Liver (tissue), 9 donors: Measurements from ENCODE around the gene LMOD1. TPM values are rescaled to one million over a fixed set of nuclear protein-coding genes. Genes with fewer than 3 reads are reported as not detected.

Experiments
- DNase-seq: peaks from one replicate; pipeline ENCODE4 v3.0.0-alpha.2; 2017; ENCODE audit warnings: low spot score
- H3K27ac ChIP-seq, 2 donors: one replicate each; pipeline ENCODE4 v1.7.0; 2013; ENCODE audit warnings: inconsistent platforms in 2 of 2, low read length in 2 of 2, control low read depth in 1 of 2, low read depth in 1 of 2, mild to moderate bottlenecking in 1 of 2
- H3K27me3 ChIP-seq, 4 donors: one replicate each; pipeline versions ENCODE4 v1.6.1 to v1.7.0; 2013; ENCODE audit warnings: low read length in 3 of 4, inconsistent platforms in 1 of 4, mild to moderate bottlenecking in 1 of 4, moderate library complexity in 1 of 4; ENCODE audit not compliant: control insufficient read depth in 4 of 4, insufficient read depth in 4 of 4
- H3K36me3 ChIP-seq, 4 donors: one replicate each; pipeline versions ENCODE4 v1.6.1 to v1.7.0; 2013; ENCODE audit warnings: low read length in 3 of 4, mild to moderate bottlenecking in 3 of 4, low read depth in 1 of 4, moderate library complexity in 1 of 4; ENCODE audit not compliant: control insufficient read depth in 4 of 4, insufficient read depth in 3 of 4
- H3K4me1 ChIP-seq, 4 donors: one replicate each; pipeline versions ENCODE4 v1.6.1 to v1.7.0; 2013; ENCODE audit warnings: low read length in 3 of 4, mild to moderate bottlenecking in 3 of 4, moderate library complexity in 1 of 4; ENCODE audit not compliant: control insufficient read depth in 4 of 4, insufficient read depth in 4 of 4
- H3K4me3 ChIP-seq, 3 donors: one replicate each; pipeline versions ENCODE4 v1.6.1 to v1.7.0; 2013; ENCODE audit warnings: low read length in 3 of 3, control low read depth in 1 of 3, low read depth in 1 of 3, mild to moderate bottlenecking in 1 of 3
- H3K9ac ChIP-seq, 2 donors: one replicate each; pipeline ENCODE4 v1.7.0; 2013; ENCODE audit warnings: low read length in 2 of 2, mild to moderate bottlenecking in 2 of 2, moderate library complexity in 2 of 2, control low read depth in 1 of 2, low read depth in 1 of 2
- H3K9me3 ChIP-seq, 4 donors: one replicate each; pipeline versions ENCODE4 v1.6.1 to v1.7.0; 2013; ENCODE audit warnings: low read length in 3 of 4; ENCODE audit not compliant: control insufficient read depth in 4 of 4
- EGR1 ChIP-seq, 2 donors: IDR thresholded peaks; 2 replicates each; pipeline ENCODE4 v1.6.1; 2016 to 2018; ENCODE audit warnings: antibody characterized with exemption in 2 of 2, low read depth in 2 of 2
- FOXA1 ChIP-seq: IDR thresholded peaks from 2 replicates; pipeline ENCODE4 v1.6.1; 2016; ENCODE audit warnings: antibody characterized with exemption
- FOXA2 ChIP-seq: IDR thresholded peaks from 2 replicates; pipeline ENCODE4 v1.6.1; 2016; ENCODE audit warnings: antibody characterized with exemption
- GABPA ChIP-seq, 2 donors: IDR thresholded peaks in 1 of 2; conservative IDR thresholded peaks in 1 of 2; 2 replicates each; pipeline ENCODE4 v1.6.1; 2016; ENCODE audit warnings: antibody characterized with exemption in 2 of 2, mild to moderate bottlenecking in 1 of 2, moderate library complexity in 1 of 2
- HNF4A ChIP-seq, 2 donors: conservative IDR thresholded peaks; 2 replicates each; pipeline ENCODE4 v1.6.1; 2016; ENCODE audit warnings: antibody characterized with exemption in 2 of 2, mild to moderate bottlenecking in 2 of 2
- HNF4G ChIP-seq: IDR thresholded peaks from 2 replicates; pipeline ENCODE4 v1.6.1; 2016; ENCODE audit warnings: antibody characterized with exemption
- JUND ChIP-seq, 2 donors: IDR thresholded peaks; 2 replicates each; pipeline ENCODE4 v1.6.1; 2016; ENCODE audit warnings: antibody characterized with exemption in 2 of 2
- NR2F2 ChIP-seq: IDR thresholded peaks from 2 replicates; pipeline ENCODE4 v1.6.1; 2016; ENCODE audit warnings: antibody characterized with exemption
- RAD21 ChIP-seq, 2 donors: IDR thresholded peaks; 2 replicates each; pipeline ENCODE4 v1.6.1; 2016; ENCODE audit warnings: antibody characterized with exemption in 2 of 2, mild to moderate bottlenecking in 2 of 2
- RXRA ChIP-seq, 2 donors: IDR thresholded peaks; 2 replicates each; pipeline ENCODE4 v1.6.1; 2017 to 2018; ENCODE audit warnings: antibody characterized with exemption in 2 of 2, mild to moderate bottlenecking in 1 of 2
- SP1 ChIP-seq: IDR thresholded peaks from 2 replicates; pipeline ENCODE4 v1.6.1; 2018; ENCODE audit warnings: antibody characterized with exemption, mild to moderate bottlenecking
- TAF1 ChIP-seq: conservative IDR thresholded peaks from 2 replicates; pipeline ENCODE4 v1.6.1; 2016; ENCODE audit warnings: antibody characterized with exemption, mild to moderate bottlenecking
- YY1 ChIP-seq: IDR thresholded peaks from 2 replicates; pipeline ENCODE4 v1.6.1; 2016; ENCODE audit warnings: antibody characterized with exemption, mild to moderate bottlenecking
- WGBS: extraction: QIAGEN DNeasy Blood & Tissue Kit; methylation state at CpG from one replicate; pipeline ENCODE4 v1.1.7; 2013; 5-methylcytosine and 5-hydroxymethylcytosine counted together
- polyA plus RNA-seq, 2 donors: library from polyadenylated mRNA; stranded (reverse) in 1 of 2; unstranded in 1 of 2; fragments of 200-250 nt in 1 of 2; fragments of >200 nt in 1 of 2; fragmentation: Nextera tagmentation in 1 of 2; extraction: Ambion mirVana in 1 of 2; gene quantifications; one replicate each; pipeline versions ENCODE4 v1.2.1 to v1.2.3, GENCODE V29; 2013 to 2015
- total RNA-seq, 2 donors: library from RNA; depleted of rRNA; stranded (reverse); fragments of >200 nt; gene quantifications; one replicate each; pipeline ENCODE4 v1.2.3, GENCODE V29; 2014
- TF ChIP-seq, protein P1 (sequence below): IDR thresholded peaks from 2 replicates; pipeline ENCODE4 v1.6.1; 2016; ENCODE audit warnings: antibody characterized with exemption
- TF ChIP-seq, protein P2 (sequence below): IDR thresholded peaks from 2 replicates; pipeline ENCODE4 v1.6.1; 2016; ENCODE audit warnings: antibody characterized with exemption, mild to moderate bottlenecking
- TF ChIP-seq, protein P3 (sequence below): fragments of 150-350 bp; IDR thresholded peaks from 2 replicates; pipeline ENCODE4 v1.5.1; 2017; ENCODE audit warnings: improper control_type of control experiment, low read depth, low read length; ENCODE audit not compliant: missing input control
- TF ChIP-seq, protein P4 (sequence below): IDR thresholded peaks from 2 replicates; pipeline ENCODE4 v1.6.1; 2016; ENCODE audit warnings: antibody characterized with exemption
- TF ChIP-seq, protein P5 (sequence below): IDR thresholded peaks from 2 replicates; pipeline ENCODE4 v1.6.1; 2016; ENCODE audit warnings: antibody characterized with exemption
- donor health status: healthy.
- donor health status: healthy.
- donor health status: healthy.
- donor health status: healthy.
- donor health status: healthy.

LMOD1 gene
- total and polyA plus RNA-seq, 4 donors, result 0.14 to 4.4 (median 2.2) TPM

DNA sequence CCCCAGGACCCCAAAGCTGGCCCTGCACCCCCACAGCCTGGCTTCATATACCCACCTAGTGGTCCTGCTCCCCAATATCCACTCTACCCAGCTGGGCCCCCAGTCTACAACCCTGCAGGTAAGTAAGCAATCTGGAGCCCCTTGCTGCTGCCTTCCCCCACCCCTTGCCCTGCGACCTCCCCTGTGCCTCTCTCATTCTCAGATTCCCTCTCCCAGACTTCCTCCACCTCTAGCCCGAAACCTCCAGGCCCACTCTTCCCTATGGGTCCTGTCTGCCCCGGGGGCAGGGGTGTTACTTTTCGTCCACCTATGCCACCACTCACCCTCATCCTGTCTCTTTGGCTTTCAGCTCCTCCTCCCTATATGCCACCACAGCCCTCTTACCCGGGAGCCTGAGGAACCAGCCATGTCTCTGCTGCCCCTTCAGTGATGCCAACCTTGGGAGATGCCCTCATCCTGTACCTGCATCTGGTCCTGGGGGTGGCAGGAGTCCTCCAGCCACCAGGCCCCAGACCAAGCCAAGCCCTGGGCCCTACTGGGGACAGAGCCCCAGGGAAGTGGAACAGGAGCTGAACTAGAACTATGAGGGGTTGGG is 54.8 kb downstream of the LMOD1 start:
- TF ChIP-seq HNF4G (no peak), JUND (IDR thresholded peaks at IDR 0.05) (no peak), FOXA2 (no peak), EGR1 (IDR thresholded peaks at IDR 0.05; ENCODE audit: low read depth in 2 of 2) (no peak), HNF4A (conservative IDR thresholded peaks at IDR 0.05) (no peak), GABPA (IDR thresholded peaks at IDR 0.05 in 1 of 2, conservative IDR thresholded peaks at IDR 0.05 in 1 of 2) (no peak), SP1 (no peak), FOXA1 (no peak), TAF1 (no peak), YY1 (no peak), RXRA (IDR thresholded peaks at IDR 0.05) (no peak), NR2F2 (no peak), RAD21 (IDR thresholded peaks at IDR 0.05) (no peak)
- TF ChIP-seq, protein P1, sequence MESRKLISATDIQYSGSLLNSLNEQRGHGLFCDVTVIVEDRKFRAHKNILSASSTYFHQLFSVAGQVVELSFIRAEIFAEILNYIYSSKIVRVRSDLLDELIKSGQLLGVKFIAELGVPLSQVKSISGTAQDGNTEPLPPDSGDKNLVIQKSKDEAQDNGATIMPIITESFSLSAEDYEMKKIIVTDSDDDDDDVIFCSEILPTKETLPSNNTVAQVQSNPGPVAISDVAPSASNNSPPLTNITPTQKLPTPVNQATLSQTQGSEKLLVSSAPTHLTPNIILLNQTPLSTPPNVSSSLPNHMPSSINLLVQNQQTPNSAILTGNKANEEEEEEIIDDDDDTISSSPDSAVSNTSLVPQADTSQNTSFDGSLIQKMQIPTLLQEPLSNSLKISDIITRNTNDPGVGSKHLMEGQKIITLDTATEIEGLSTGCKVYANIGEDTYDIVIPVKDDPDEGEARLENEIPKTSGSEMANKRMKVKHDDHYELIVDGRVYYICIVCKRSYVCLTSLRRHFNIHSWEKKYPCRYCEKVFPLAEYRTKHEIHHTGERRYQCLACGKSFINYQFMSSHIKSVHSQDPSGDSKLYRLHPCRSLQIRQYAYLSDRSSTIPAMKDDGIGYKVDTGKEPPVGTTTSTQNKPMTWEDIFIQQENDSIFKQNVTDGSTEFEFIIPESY, result no peak
- TF ChIP-seq, protein P2, sequence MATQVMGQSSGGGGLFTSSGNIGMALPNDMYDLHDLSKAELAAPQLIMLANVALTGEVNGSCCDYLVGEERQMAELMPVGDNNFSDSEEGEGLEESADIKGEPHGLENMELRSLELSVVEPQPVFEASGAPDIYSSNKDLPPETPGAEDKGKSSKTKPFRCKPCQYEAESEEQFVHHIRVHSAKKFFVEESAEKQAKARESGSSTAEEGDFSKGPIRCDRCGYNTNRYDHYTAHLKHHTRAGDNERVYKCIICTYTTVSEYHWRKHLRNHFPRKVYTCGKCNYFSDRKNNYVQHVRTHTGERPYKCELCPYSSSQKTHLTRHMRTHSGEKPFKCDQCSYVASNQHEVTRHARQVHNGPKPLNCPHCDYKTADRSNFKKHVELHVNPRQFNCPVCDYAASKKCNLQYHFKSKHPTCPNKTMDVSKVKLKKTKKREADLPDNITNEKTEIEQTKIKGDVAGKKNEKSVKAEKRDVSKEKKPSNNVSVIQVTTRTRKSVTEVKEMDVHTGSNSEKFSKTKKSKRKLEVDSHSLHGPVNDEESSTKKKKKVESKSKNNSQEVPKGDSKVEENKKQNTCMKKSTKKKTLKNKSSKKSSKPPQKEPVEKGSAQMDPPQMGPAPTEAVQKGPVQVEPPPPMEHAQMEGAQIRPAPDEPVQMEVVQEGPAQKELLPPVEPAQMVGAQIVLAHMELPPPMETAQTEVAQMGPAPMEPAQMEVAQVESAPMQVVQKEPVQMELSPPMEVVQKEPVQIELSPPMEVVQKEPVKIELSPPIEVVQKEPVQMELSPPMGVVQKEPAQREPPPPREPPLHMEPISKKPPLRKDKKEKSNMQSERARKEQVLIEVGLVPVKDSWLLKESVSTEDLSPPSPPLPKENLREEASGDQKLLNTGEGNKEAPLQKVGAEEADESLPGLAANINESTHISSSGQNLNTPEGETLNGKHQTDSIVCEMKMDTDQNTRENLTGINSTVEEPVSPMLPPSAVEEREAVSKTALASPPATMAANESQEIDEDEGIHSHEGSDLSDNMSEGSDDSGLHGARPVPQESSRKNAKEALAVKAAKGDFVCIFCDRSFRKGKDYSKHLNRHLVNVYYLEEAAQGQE, result no peak
- TF ChIP-seq, protein P3, sequence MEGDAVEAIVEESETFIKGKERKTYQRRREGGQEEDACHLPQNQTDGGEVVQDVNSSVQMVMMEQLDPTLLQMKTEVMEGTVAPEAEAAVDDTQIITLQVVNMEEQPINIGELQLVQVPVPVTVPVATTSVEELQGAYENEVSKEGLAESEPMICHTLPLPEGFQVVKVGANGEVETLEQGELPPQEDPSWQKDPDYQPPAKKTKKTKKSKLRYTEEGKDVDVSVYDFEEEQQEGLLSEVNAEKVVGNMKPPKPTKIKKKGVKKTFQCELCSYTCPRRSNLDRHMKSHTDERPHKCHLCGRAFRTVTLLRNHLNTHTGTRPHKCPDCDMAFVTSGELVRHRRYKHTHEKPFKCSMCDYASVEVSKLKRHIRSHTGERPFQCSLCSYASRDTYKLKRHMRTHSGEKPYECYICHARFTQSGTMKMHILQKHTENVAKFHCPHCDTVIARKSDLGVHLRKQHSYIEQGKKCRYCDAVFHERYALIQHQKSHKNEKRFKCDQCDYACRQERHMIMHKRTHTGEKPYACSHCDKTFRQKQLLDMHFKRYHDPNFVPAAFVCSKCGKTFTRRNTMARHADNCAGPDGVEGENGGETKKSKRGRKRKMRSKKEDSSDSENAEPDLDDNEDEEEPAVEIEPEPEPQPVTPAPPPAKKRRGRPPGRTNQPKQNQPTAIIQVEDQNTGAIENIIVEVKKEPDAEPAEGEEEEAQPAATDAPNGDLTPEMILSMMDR, result no peak
- TF ChIP-seq, protein P4, sequence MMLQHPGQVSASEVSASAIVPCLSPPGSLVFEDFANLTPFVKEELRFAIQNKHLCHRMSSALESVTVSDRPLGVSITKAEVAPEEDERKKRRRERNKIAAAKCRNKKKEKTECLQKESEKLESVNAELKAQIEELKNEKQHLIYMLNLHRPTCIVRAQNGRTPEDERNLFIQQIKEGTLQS, result no peak
- TF ChIP-seq, protein P5, sequence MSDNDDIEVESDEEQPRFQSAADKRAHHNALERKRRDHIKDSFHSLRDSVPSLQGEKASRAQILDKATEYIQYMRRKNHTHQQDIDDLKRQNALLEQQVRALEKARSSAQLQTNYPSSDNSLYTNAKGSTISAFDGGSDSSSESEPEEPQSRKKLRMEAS, result no peak
- Histone ChIP-seq H3K4me3 (no peak overlapping the region), H3K27ac (no peak overlapping the region), H3K4me1 (peaks cover 8 to 14% (median 10%) of the 10 kb centered on the region in 4 donors), H3K9me3 (no peaks in the 10 kb centered on the region), H3K27me3 (no peaks in the 10 kb centered on the region), H3K9ac (no peak overlapping the region), H3K36me3 (no peaks in the 10 kb centered on the region)
- no peak for DNase-seq
- 90% methylated on average over 5 of the region's 5 CpGs for WGBS
